A172 (cell line): ENCODE measurements around the gene BMPR2. TPM values are rescaled to one million over a fixed set of nuclear protein-coding genes. Genes with fewer than 3 reads are reported as not detected.

Experiments used
- DNase-seq: peaks from one replicate; pipeline ENCODE4 v3.0.0-alpha.2; 2015; ENCODE audit warnings: low spot score
- total RNA-seq: library from RNA; depleted of rRNA; stranded (reverse); fragments of >200 nt; shearing (Covaris generic); gene quantifications from 2 replicates; pipeline ENCODE4 v1.2.3, GENCODE V29; 2014; rRNA removed

Gene BMPR2
- total RNA-seq, 1 experiment from 2014 or later = 20.5 TPM

DNA sequence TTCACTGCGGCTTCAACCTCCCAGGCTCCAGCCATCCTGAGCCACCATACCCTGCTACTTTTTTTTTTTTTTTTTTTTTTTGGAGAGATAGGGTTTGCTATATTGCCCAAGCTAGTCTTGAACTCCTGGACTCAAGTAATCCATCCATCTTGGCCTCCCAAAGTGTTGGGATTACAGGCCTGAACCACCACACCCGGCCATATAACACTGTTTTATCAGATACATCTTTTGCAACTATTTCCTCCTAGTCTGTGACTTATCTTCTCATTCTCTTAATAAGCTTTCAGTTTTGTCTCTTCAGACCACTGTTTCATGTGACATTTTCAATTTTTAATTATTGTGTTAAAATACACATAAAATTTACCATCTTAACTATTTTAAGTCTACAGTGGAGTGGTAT, 223.0 kb downstream of the BMPR2 start:
- DNase-seq = no peak

DNA sequence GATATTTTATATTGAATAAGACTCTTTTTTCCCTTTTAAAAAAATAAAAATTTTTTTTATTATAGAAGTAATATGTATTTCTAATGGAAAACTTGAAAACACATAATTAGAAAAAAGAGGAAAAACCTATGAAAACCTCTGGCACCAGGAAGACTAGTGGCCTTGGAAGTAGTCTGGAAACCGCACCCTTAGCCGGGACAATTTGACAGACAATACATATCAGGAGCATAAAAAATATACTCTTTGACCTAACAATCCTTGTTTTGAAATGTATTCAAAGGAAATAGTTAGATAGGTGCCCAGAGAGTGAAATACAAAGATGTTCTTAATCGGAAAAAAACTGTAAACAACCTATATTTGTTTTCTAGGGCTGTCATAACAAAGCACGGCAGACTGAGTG, 223.8 kb downstream of the BMPR2 start:
- DNase-seq = no peak

DNA sequence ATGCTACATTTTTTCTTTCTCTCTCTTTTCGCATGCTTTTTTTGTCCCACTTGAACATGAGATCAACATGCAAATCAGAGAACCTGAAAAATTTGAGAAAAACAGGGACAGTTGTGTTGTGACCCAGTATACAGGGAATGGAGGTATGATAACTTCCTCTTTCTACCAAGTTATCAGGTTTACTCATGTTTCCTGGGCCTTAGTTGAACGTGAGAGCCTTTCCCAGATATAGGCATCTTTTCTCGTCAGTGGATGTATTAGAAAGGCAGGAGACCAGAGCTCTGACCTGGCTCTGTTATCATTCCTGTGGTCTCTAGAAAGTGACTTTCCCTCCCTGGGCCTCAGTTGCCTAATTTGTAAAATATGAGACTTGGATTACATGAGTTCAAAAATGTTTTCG, 228.6 kb downstream of the BMPR2 start:
- DNase-seq = no peak

- DNase-seq = no peak
Measured at GRCh38 chr2:202605174-202605573, 229.0 kb downstream of the BMPR2 start.

DNA sequence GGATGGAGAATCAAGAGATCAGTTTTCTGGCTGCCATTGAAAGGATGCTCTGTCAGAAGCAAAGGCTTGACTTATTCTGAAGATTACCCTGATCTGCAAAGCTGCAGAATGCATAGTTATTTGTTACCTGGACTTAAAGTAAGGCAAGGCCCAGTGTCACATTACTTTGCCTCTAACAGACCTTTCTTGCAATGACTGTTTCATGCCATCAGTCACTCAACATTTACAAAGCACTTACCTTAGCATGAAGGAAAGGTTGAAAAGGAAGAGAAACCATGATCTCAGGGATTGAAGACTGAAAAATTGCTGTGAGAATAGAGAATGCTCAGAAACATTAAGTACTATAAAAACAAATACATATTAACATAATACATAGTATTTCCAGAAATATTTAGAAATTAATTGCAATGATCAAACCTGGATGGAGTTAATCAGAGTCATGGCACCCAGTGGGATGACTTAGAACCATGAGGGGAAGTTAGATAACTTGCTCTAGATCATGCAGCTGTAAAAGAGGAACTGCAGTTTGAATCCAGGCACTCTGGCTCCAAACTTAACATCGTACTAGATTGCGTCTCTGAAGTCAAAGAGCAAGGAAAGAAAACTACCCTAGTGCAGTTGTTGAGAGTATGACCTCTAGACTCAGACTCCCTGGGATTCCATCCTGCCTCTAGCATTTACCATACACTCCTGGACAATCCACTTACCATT, 232.2 kb downstream of the BMPR2 start:
- DNase-seq = no peak

DNA sequence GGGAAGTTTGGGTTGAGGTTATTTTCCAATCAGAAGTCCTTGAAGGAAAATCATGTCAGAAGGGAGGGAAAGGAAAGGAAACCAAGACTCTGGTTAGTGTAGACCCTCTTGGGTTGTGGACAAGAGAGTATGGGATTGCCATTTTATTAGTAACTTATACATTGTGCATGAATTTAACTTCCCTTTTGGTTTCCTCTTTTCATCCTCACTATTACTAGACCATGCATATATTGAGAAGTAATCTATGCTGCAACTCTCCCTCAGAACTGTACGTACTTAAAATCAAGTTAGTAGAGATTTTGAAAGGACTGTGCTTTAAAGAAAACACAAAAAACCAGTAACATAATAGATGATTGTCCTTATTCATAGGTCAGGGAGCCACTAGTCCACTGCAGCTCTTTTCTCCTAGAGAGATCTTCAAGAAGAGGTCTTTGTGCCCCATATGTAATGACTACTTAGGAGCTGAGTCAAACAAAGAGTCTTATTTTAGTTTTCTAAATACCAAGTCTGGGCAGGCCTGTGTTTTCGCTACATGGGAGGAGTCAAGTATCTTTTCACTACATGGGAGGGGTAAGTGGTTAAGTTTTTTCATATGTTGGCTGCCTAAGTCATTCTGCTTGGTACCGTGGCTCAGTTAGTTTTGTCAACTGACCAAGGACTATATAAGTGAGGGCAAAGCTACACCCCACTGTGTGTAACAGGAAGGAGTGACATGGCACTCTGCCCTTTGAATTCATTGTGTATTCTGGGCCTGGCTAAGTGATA, 233.4 kb downstream of the BMPR2 start:
- no peak for DNase-seq

DNA sequence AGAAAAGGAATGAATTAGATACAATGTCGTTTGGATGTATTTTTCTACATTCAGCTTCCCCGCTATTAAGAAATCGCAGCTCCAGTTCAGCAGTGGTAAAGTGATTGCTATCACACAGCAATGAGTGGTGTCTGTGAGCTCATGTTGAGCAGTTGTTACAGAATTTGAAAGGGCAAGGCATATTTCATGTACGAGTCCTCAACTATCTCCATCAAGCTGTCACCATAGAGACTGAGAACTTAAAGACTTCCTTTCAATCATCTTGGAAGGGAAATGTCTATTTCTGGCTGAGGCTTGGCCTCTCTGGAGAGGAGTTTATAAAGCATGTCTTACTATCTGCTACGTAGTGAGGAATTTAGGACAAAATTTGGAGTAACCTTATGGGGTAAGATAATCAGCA, 234.3 kb downstream of the BMPR2 start:
- DNase-seq = no peak

- DNase-seq = no peak
Measured at GRCh38 chr2:202612145-202612544, 236.0 kb downstream of the BMPR2 start.

GRCh38 chr2:202613479-202613878, 237.4 kb downstream of the BMPR2 start:
- no peak for DNase-seq

Other genes starting within 250 kb of the BMPR2 start
- 361 and 387 TPM in 2 replicates for gene SUMO1, start 137.7 kb upstream of the BMPR2 start, total RNA-seq
- 111 and 186 TPM in 2 replicates for gene NOP58, start 110.6 kb upstream of the BMPR2 start, total RNA-seq